CD4-positive, alpha-beta T cell treated with Interleukin-6 at 100 ng/mL for 8 hours (primary cell): ENCODE measurements around the gene ITCH.
A peak's percentile ranks its signal among the peaks of the same experiment; 100 is the strongest.
"Not testable (repeated sequence)": the region's sequence is repeated elsewhere in the genome, so short reads cannot be mapped to it uniquely, and the experiment has no call there.

Experiments used
- DNase-seq: peaks from one replicate; pipeline ENCODE4 v3.0.0-alpha.2; 2020; ENCODE audit warnings: mixed read lengths, low spot score

The ITCH gene

GRCh38 chr20:34377072-34377847 is 14.2 kb downstream of the ITCH start:
- no peak for DNase-seq

GRCh38 chr20:34382174-34382573 is 19.1 kb downstream of the ITCH start:
- DNase-seq, result no peak

GRCh38 chr20:34382877-34383455 is 19.9 kb downstream of the ITCH start:
- not testable (repeated sequence) for DNase-seq

GRCh38 chr20:34385464-34385863 is 22.4 kb downstream of the ITCH start:
- DNase-seq, result no peak

GRCh38 chr20:34388000-34388399 is 24.9 kb downstream of the ITCH start:
- no peak for DNase-seq

- DNase-seq, result no peak
Observed at GRCh38 chr20:34388678-34389077, 25.6 kb downstream of the ITCH start.

- DNase-seq, result no peak
Observed at GRCh38 chr20:34389206-34389953, 26.3 kb downstream of the ITCH start.

- no peak for DNase-seq
Observed at GRCh38 chr20:34389954-34390555, 27.0 kb downstream of the ITCH start.

GRCh38 chr20:34396408-34396807 is 33.3 kb downstream of the ITCH start:
- no peak for DNase-seq

GRCh38 chr20:34397096-34397495 is 34.0 kb downstream of the ITCH start:
- no peak for DNase-seq

- DNase-seq, result not testable (repeated sequence)
Observed at GRCh38 chr20:34400776-34401175, 37.7 kb downstream of the ITCH start.

- DNase-seq, result no peak
Observed at GRCh38 chr20:34401741-34402455, 38.8 kb downstream of the ITCH start.

- no peak for DNase-seq
Observed at GRCh38 chr20:34402461-34402860, 39.4 kb downstream of the ITCH start.

GRCh38 chr20:34403063-34403827 is 40.2 kb downstream of the ITCH start:
- DNase-seq, result no peak

GRCh38 chr20:34403908-34404307 is 40.8 kb downstream of the ITCH start:
- DNase-seq, result no peak

- DNase-seq, result no peak
Observed at GRCh38 chr20:34404803-34405202, 41.7 kb downstream of the ITCH start.

GRCh38 chr20:34405247-34405651 is 42.2 kb downstream of the ITCH start:
- DNase-seq, result peak; percentile 36

GRCh38 chr20:34405942-34406341 is 42.9 kb downstream of the ITCH start:
- DNase-seq, result not testable (repeated sequence)

GRCh38 chr20:34407962-34408474 is 44.9 kb downstream of the ITCH start:
- DNase-seq, result no peak

- DNase-seq, result no peak
Observed at GRCh38 chr20:34410336-34410735, 47.3 kb downstream of the ITCH start.

GRCh38 chr20:34412453-34412852 is 49.4 kb downstream of the ITCH start:
- DNase-seq, result no peak
